RWPE1 (cell line): Measurements from ENCODE around the gene PLEKHA4.
A peak's percentile ranks its signal among the peaks of the same experiment; 100 is the strongest.

ENCODE experiments used
- CTCF ChIA-PET: fragments of 350-600 bp; sonication (Branson Sonifier 250); formaldehyde crosslinking; extraction: SDS; loops from one replicate; lab custom pipeline; 2021; lab: Yijun Ruan, JAX
- POLR2A ChIA-PET: fragments of 400-600 bp; formaldehyde crosslinking; extraction: SDS; loops from one replicate; lab custom pipeline; 2020; ENCODE audit warnings: antibody characterized with exemption; ENCODE audit not compliant: low non-redundant PET; lab: Yijun Ruan, JAX
- DNase-seq: peaks from one replicate; pipeline ENCODE4 v3.0.0; 2012; ENCODE audit warnings: low spot score
- H3K27ac ChIP-seq: fragments of 450-650 bp; 2 replicates; pipeline ENCODE4 v1.5.1; 2017
- CTCF ChIP-seq: fragments of 450-650 bp; conservative IDR thresholded peaks from 2 replicates; pipeline ENCODE4 v1.5.1; 2017; ENCODE audit warnings: low read depth, mild to moderate bottlenecking

PLEKHA4 gene

GRCh38 chr19:48813123-48813913 lies 55.1 kb downstream of the PLEKHA4 start:
- ChIA-PET POLR2A (interaction anchor here (0.6 kb wide), 1 partner anchor 625 kb away, joined by 5 read pairs; no protein-coding TSS in a partner anchor), CTCF (no interaction called here)
- TF ChIP-seq CTCF: no peak
- peak overlapping the region; percentile 89 for H3K27ac ChIP-seq
- DNase-seq: no peak

GRCh38 chr19:48812094-48812929 lies 56.1 kb downstream of the PLEKHA4 start:
- TF ChIP-seq CTCF: no peak
- DNase-seq: peak; percentile 87
- POLR2A ChIA-PET: interaction anchor here (0.6 to 0.7 kb wide), 2 partner anchors 55 to 624 kb away, joined by 5 to 6 read pairs; no protein-coding TSS in a partner anchor
- CTCF ChIA-PET: interaction anchor here (0.6 to 1.0 kb wide), 2 partner anchors 24 kb away, joined by 3 to 9 read pairs; partner anchors contain the start of gene HSD17B14
- peak overlapping the region; percentile 89 for H3K27ac ChIP-seq

- TF ChIP-seq CTCF: no peak
- no peak for DNase-seq
These were observed 58.3 kb downstream of the PLEKHA4 start for GRCh38 chr19:48810151-48810550.

GRCh38 chr19:48807590-48808308 lies 60.7 kb downstream of the PLEKHA4 start:
- no peak for TF ChIP-seq CTCF
- H3K27ac ChIP-seq: peak overlapping the region; percentile 89
- ChIA-PET CTCF (interaction anchor here (0.6 to 2.9 kb wide), 4 partner anchors 12 to 473 kb away, joined by 3 to 8 read pairs (median 4); no protein-coding TSS in a partner anchor), POLR2A (interaction anchor here (0.6 kb wide), 1 partner anchor 10 kb away, joined by 5 read pairs; no protein-coding TSS in a partner anchor)
- DNase-seq: no peak

More at GRCh38 chr19:48810151-48810550, 58.3 kb downstream of the PLEKHA4 start:
- H3K27ac ChIP-seq: peak overlapping the region; percentile 89
- CTCF ChIA-PET: interaction anchor here (1.6 to 1.7 kb wide), 2 partner anchors 15 to 33 kb away, joined by 8 to 9 read pairs; no protein-coding TSS in a partner anchor
- POLR2A ChIA-PET: no interaction called here

GRCh38 chr19:48806818-48807589 lies 61.4 kb downstream of the PLEKHA4 start:
- no peak for TF ChIP-seq CTCF
- POLR2A ChIA-PET: interaction anchor here (0.6 kb wide), 1 partner anchor 196 kb away, joined by 5 read pairs; no protein-coding TSS in a partner anchor
- peak overlapping the region; percentile 89 for H3K27ac ChIP-seq
- DNase-seq: no peak
- CTCF ChIA-PET: interaction anchor here (0.6 to 2.9 kb wide), 6 partner anchors 10 to 22 kb away, joined by 3 to 8 read pairs (median 4); no protein-coding TSS in a partner anchor
